Activated T-cell treated with anti-CD3 and anti-CD28 coated beads, Interleukin-2, amount 50 U/mL, for 4 hours (primary cell): ENCODE results near the gene TMEM161B. TPM values are rescaled to one million over a fixed set of nuclear protein-coding genes. Genes with fewer than 3 reads are reported as not detected.
"Not testable (repeated sequence)": the region's sequence is repeated elsewhere in the genome, so short reads cannot be mapped to it uniquely, and the experiment has no call there.

ENCODE experiments used
- ATAC-seq, 2 donors: fragments of 200-7000 bp; cut with Tn5 transposase; one replicate each; pipeline ENCODE4 v1.10.0; 2021
- DNase-seq: peaks from one replicate; pipeline ENCODE4 v3.0.0-alpha.2; 2020
- H3K27me3 Mint-ChIP-seq: one replicate; pipeline ENCODE4 v1.8.0; 2021; ENCODE audit warnings: low read depth, mixed read lengths
- H3K36me3 Mint-ChIP-seq: one replicate; pipeline ENCODE4 v1.8.0; 2022; ENCODE audit warnings: mixed read lengths; ENCODE audit not compliant: insufficient read depth
- H3K4me1 Mint-ChIP-seq: one replicate; pipeline ENCODE4 v1.8.0; 2021; ENCODE audit warnings: low read depth, mixed read lengths
- H3K4me3 Mint-ChIP-seq: one replicate; pipeline ENCODE4 v1.8.0; 2021; ENCODE audit warnings: mild to moderate bottlenecking, moderate library complexity, mixed read lengths
- H3K9me3 Mint-ChIP-seq: one replicate; pipeline ENCODE4 v1.8.0; 2021; ENCODE audit warnings: mixed read lengths
- total RNA-seq, 3 donors: library from RNA; stranded (reverse); gene quantifications; one replicate each; pipeline ENCODE4 v1.2.1, GENCODE V29; 2021

Gene TMEM161B
- total RNA-seq, 3 donors from 2014 or later: 20.2 to 24.5 (median 22.8) TPM

DNA sequence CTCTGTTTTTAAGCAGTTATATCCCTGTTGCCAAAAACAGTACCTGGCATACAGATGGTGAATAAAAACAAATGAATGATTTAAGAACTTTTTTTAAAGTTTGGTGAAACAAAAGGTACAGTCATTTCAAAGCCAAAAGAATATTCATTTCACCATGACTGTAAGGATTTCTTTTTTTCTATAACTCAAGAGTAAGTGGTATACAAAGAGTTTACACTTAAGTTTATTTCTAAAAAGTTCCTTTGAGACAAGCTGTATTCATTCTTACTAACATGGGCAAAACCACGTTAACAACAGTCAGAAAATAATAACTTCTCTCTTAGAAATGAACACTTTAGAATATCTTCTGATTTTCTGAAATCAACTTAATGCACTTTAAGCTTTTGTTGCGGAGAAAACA lies 5.3 kb downstream of the TMEM161B start:
- peaks cover 31% of the 10 kb centered on the region for H3K36me3 Mint-ChIP-seq
- no peak overlapping the region for H3K4me3 Mint-ChIP-seq
- no peak for DNase-seq
- H3K27me3 Mint-ChIP-seq: no peaks in the 10 kb centered on the region
- H3K9me3 Mint-ChIP-seq: no peaks in the 10 kb centered on the region
- no peak for ATAC-seq
- H3K4me1 Mint-ChIP-seq: peaks cover 48% of the 10 kb centered on the region

GRCh38 chr5:88262116-88262515 lies 6.5 kb downstream of the TMEM161B start:
- peaks cover 44% of the 10 kb centered on the region for H3K4me1 Mint-ChIP-seq
- no peaks in the 10 kb centered on the region for H3K9me3 Mint-ChIP-seq
- H3K36me3 Mint-ChIP-seq: peaks cover 33% of the 10 kb centered on the region
- no peaks in the 10 kb centered on the region for H3K27me3 Mint-ChIP-seq
- ATAC-seq (no peak), DNase-seq (no peak)
- no peak overlapping the region for H3K4me3 Mint-ChIP-seq

DNA sequence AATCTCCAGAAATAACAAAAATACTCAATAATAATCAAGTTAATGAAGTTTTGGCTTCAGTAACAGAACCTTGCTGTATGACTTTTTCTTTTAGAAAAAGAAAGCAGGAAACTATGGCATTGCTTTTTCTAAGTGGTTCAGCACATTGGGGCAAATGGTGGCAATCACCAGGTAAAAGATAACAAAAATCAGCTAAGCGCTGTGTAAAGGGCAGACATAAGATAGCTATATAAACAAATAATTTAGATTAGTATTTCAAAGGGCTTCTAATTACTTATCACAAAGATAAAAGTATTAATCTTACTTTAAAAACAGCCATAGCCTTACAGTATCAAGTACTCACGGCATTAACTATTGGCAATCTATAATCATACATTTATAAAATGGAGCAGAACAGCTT lies 10.0 kb downstream of the TMEM161B start:
- peaks cover 24% of the 10 kb centered on the region for H3K36me3 Mint-ChIP-seq
- peaks cover 36% of the 10 kb centered on the region for H3K4me1 Mint-ChIP-seq

DNA sequence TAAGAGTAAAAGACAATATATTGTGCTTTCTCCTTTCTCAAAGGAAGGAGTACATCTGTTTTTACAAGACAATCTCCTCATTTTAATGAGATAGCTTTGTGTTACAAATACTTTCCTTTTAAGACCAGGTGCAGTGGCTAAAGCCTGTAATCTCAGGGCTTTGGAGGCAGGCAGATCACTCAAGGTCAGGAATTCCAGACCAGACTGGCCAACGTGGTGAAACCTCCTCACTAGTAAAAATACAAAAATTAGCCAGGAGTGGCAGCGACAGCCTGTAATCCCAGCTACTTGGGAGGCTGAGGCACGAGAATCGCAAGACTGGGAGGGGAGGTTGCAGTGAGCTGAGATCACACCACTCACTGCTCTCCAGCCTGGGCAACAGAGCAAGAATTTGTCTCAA lies 11.8 kb downstream of the TMEM161B start:
- Mint-ChIP-seq H3K36me3 (peaks cover 27% of the 10 kb centered on the region), H3K4me3 (no peak overlapping the region), H3K4me1 (peaks cover 41% of the 10 kb centered on the region), H3K27me3 (no peaks in the 10 kb centered on the region), H3K9me3 (no peaks in the 10 kb centered on the region)
- ATAC-seq (no peak), DNase-seq (no peak)

More for the DNA sequence above, 10.0 kb downstream of the TMEM161B start:
- H3K4me3 Mint-ChIP-seq: no peak overlapping the region
- no peaks in the 10 kb centered on the region for H3K9me3 Mint-ChIP-seq
- H3K27me3 Mint-ChIP-seq: no peaks in the 10 kb centered on the region
- no peak for ATAC-seq
- DNase-seq: no peak

- H3K27me3 Mint-ChIP-seq: no peaks in the 10 kb centered on the region
- H3K4me3 Mint-ChIP-seq: no peak overlapping the region
- H3K9me3 Mint-ChIP-seq: no peaks in the 10 kb centered on the region
- DNase-seq (no peak), ATAC-seq (no peak)
- H3K36me3 Mint-ChIP-seq: peaks cover 21% of the 10 kb centered on the region
- peaks cover 40% of the 10 kb centered on the region for H3K4me1 Mint-ChIP-seq
Observed at GRCh38 chr5:88256037-88256436, 12.6 kb downstream of the TMEM161B start.

DNA sequence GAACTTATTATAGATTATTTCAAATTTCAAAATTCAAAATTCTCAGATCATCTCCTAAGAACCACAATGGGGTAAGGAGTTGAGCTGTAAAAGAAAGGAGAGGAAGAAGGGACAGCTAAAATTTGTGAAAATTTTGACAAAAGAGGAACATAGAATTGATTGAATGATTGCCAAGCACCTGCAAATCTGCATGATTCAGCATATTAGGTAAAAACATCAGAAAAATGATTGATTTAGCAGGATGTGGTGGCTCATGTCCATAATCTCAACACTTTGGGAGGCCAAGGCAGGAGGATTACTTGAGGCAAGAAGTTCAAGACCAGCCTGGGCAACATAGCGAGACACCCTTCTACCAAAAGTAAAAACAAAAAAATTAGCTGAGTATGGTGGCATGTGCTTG lies 14.3 kb downstream of the TMEM161B start:
- H3K4me1 Mint-ChIP-seq: peaks cover 56% of the 10 kb centered on the region
- DNase-seq: no peak
- no peak overlapping the region for H3K4me3 Mint-ChIP-seq
- H3K36me3 Mint-ChIP-seq: peaks cover 33% of the 10 kb centered on the region
- H3K9me3 Mint-ChIP-seq: no peaks in the 10 kb centered on the region
- ATAC-seq: no peak
- H3K27me3 Mint-ChIP-seq: no peaks in the 10 kb centered on the region

DNA sequence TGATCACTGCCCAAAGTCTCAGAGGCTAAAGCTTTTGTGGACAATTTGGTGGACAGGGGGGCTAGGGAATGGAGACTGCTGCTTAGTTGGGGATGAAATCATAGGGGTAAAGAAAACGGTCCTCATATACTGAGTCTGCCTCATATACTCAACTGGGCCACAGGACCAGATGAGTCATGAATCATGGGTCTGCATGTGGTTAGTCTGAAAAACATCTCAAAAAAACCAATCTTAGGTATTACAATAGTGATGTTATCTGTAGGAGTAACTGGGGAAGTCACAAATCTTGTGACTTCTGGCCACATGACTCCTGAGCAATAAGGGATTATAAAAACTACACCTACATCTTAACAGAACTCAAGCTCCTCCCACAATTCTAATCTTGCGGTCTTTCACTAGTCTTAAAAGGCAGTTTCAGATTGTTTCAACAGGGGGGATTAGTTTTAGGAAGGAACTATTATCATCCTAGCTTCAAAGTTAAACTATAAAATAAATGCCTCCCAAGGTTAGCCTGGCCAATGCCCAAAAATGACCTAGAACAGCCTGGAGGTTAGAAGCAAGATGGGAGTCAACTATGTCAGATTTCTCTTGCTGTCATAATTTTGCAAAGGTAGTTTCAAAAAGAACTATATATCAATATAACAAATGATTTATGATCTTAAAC lies 17.5 kb downstream of the TMEM161B start:
- no peak overlapping the region for H3K4me3 Mint-ChIP-seq
- peaks cover 31% of the 10 kb centered on the region for H3K36me3 Mint-ChIP-seq
- no peaks in the 10 kb centered on the region for H3K27me3 Mint-ChIP-seq

DNA sequence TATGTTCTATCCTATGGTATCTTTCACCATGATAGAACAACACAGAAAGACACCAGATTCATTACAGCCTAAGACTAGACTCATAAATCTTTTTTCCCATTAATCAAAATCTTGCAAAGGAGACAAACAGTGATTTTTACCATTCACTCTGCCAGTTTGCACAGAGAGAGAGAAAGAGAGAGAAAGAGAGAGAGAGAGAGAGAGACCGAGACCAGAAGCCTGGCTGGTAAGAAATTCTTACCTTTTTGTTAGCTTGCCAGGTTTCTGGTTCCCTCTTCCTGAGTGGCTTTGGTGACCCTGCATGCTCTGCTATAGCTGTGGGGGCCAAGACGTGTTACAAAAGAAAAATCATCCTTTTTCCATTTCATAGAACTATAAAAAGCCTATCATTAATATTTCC lies 18.6 kb downstream of the TMEM161B start:
- no peak overlapping the region for H3K4me3 Mint-ChIP-seq
- H3K27me3 Mint-ChIP-seq: no peaks in the 10 kb centered on the region
- no peaks in the 10 kb centered on the region for H3K9me3 Mint-ChIP-seq
- ATAC-seq: no peak
- H3K4me1 Mint-ChIP-seq: peaks cover 67% of the 10 kb centered on the region
- DNase-seq: no peak
- H3K36me3 Mint-ChIP-seq: peaks cover 28% of the 10 kb centered on the region

More for the DNA sequence above, 17.5 kb downstream of the TMEM161B start:
- ATAC-seq: peak; percentile 93 to 97
- Mint-ChIP-seq H3K4me1 (peaks cover 69% of the 10 kb centered on the region), H3K9me3 (no peaks in the 10 kb centered on the region)
- DNase-seq: no peak

- peaks cover 70% of the 10 kb centered on the region for H3K4me1 Mint-ChIP-seq
- H3K9me3 Mint-ChIP-seq: no peaks in the 10 kb centered on the region
- ATAC-seq: peak; percentile 23 to 31
- H3K4me3 Mint-ChIP-seq: no peak overlapping the region
- H3K36me3 Mint-ChIP-seq: peaks cover 24% of the 10 kb centered on the region
- no peak for DNase-seq
- H3K27me3 Mint-ChIP-seq: no peaks in the 10 kb centered on the region
Observed at GRCh38 chr5:88248743-88249540, 19.7 kb downstream of the TMEM161B start.

- no peak overlapping the region for H3K4me3 Mint-ChIP-seq
- DNase-seq: no peak
- H3K4me1 Mint-ChIP-seq: peaks cover 69% of the 10 kb centered on the region
- no peaks in the 10 kb centered on the region for H3K9me3 Mint-ChIP-seq
- H3K36me3 Mint-ChIP-seq: peaks cover 20% of the 10 kb centered on the region
- no peaks in the 10 kb centered on the region for H3K27me3 Mint-ChIP-seq
- ATAC-seq: no peak
Observed at GRCh38 chr5:88248094-88248493, 20.6 kb downstream of the TMEM161B start.

DNA sequence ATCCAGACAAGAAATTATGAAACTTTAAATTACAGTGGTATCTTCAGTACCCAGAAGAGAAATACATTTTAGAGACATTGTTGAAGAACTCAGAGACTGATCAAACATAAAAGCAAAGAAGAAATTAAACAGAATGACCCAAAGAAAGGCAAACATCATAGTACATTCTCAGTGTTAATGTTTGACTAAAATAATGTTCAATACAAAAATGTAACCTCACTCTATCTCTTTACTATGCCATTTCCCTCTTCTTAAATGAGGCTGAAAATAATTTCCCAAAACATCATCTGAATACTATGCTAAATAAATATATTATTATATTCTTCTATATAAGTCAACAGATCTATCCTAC lies 22.8 kb downstream of the TMEM161B start:
- Mint-ChIP-seq H3K36me3 (peaks cover 17% of the 10 kb centered on the region), H3K9me3 (no peaks in the 10 kb centered on the region), H3K4me1 (peaks cover 65% of the 10 kb centered on the region), H3K27me3 (no peaks in the 10 kb centered on the region), H3K4me3 (no peak overlapping the region)
- no peak for DNase-seq
- no peak for ATAC-seq

- Mint-ChIP-seq H3K4me3 (no peak overlapping the region), H3K36me3 (peaks cover 13% of the 10 kb centered on the region), H3K27me3 (no peaks in the 10 kb centered on the region), H3K9me3 (no peaks in the 10 kb centered on the region), H3K4me1 (peaks cover 60% of the 10 kb centered on the region)
- DNase-seq (no peak), ATAC-seq (no peak)
Observed at GRCh38 chr5:88245241-88245892, 23.3 kb downstream of the TMEM161B start.

DNA sequence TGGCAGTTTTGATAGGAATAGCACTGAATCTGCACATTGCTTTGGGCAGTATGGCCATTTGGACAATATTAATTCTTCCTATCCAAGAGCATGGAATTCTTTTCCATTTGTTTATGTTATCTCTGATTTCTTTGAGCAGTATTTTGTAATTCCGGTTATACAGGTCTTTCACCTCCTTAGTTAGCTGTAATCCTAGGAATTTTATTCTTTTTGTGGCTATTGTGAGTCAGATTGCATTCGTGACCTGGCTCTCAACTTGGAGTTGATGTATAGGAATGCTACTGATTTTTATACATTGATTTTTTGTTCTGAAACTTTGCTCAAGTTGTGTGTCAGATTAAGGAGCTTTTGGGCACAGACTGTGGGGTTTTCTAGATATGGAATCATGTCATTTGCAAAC lies 24.0 kb downstream of the TMEM161B start:
- Mint-ChIP-seq H3K4me3 (no peak overlapping the region), H3K36me3 (peaks cover 8% of the 10 kb centered on the region), H3K9me3 (no peaks in the 10 kb centered on the region), H3K4me1 (peaks cover 54% of the 10 kb centered on the region), H3K27me3 (no peaks in the 10 kb centered on the region)
- ATAC-seq (no peak), DNase-seq (no peak)

GRCh38 chr5:88243493-88243892 lies 25.2 kb downstream of the TMEM161B start:
- not testable (repeated sequence) for H3K4me3 Mint-ChIP-seq, ATAC-seq, H3K9me3 Mint-ChIP-seq, DNase-seq, H3K27me3 Mint-ChIP-seq, H3K36me3 Mint-ChIP-seq
- H3K4me1 Mint-ChIP-seq: peaks cover 42% of the 10 kb centered on the region

DNA sequence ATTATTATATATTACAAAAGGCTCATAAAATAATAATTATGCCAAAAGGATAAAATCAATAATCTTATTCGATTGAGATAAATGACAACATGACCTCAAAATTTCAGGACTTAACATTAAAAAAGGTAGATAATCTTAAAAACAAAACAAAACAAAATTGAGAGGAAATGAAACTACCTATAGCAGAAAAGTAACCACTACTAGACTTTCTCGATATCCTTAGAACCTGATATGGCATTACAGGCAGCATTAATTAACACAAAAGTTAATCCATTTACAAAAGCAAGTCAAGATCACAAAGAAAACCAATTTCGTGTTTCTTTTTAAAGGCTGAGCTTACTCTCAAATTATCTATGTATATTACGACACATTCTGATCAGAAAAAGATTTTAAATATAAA lies 29.9 kb downstream of the TMEM161B start:
- DNase-seq: no peak
- Mint-ChIP-seq H3K27me3 (no peaks in the 10 kb centered on the region), H3K4me3 (no peak overlapping the region), H3K9me3 (no peaks in the 10 kb centered on the region), H3K36me3 (peaks cover 26% of the 10 kb centered on the region), H3K4me1 (peaks cover 14% of the 10 kb centered on the region)
- ATAC-seq: no peak
